Activated CD4-positive, alpha-beta T cell treated with anti-CD3 and anti-CD28 coated beads for 36 hours (primary cell): ENCODE data around the gene PPIL1. TPM values are rescaled to one million over a fixed set of nuclear protein-coding genes. Genes with fewer than 3 reads are reported as not detected.

Experiments used
- ATAC-seq: fragments of 200-7000 bp; cut with Tn5 transposase; one replicate; pipeline ENCODE4 v1.10.0; 2021; ENCODE audit warnings: mild to moderate bottlenecking, moderate library complexity
- CTCF ChIA-PET: fragments of 350-600 bp; sonication (Branson Sonifier 250); formaldehyde crosslinking; loops from one replicate; lab custom pipeline; 2021; ENCODE audit warnings: antibody characterized with exemption; lab: Charles Lee
- POLR2A ChIA-PET: fragments of 350-600 bp; sonication (Branson Sonifier 250); formaldehyde crosslinking; loops from one replicate; lab custom pipeline; 2021; ENCODE audit warnings: antibody characterized with exemption, inconsistent platforms; lab: Charles Lee
- DNase-seq: peaks from one replicate; pipeline ENCODE4 v3.0.0-alpha.2; 2020
- H3K27ac Mint-ChIP-seq: one replicate; pipeline ENCODE4 v1.8.0; 2021; ENCODE audit warnings: mixed read lengths
- H3K27me3 Mint-ChIP-seq: one replicate; pipeline ENCODE4 v1.8.0; 2021; ENCODE audit warnings: mixed read lengths
- H3K36me3 Mint-ChIP-seq: one replicate; pipeline ENCODE4 v1.8.0; 2021; ENCODE audit warnings: low read depth, mixed read lengths
- H3K4me1 Mint-ChIP-seq: one replicate; pipeline ENCODE4 v1.8.0; 2021; ENCODE audit warnings: mixed read lengths
- H3K4me3 Mint-ChIP-seq: one replicate; pipeline ENCODE4 v1.8.0; 2021; ENCODE audit warnings: mild to moderate bottlenecking, moderate library complexity, mixed read lengths
- H3K9me3 Mint-ChIP-seq: one replicate; pipeline ENCODE4 v1.8.0; 2021; ENCODE audit warnings: low read depth, mixed read lengths
- intact Hi-C, 2 experiments: fragments of 100-400 bp; cut with DNase I in 1 of 2; cut with micrococcal nuclease in 1 of 2; formaldehyde crosslinking; loops; one replicate each; pipeline versions ENCODE4 v1.14.2 to v1.15.1; 2022 to 2024; cut with DNase I, micrococcal nuclease
- total RNA-seq, 2 experiments: library from RNA; stranded (reverse); gene quantifications; one replicate each; pipeline ENCODE4 v1.2.3, GENCODE V29; 2021

Gene PPIL1
- total RNA-seq, 2 experiments from 2014 or later: 45.9 to 46.0 TPM

GRCh38 chr6:36871686-36872085 lies 2.9 kb downstream of the PPIL1 start:
- intact Hi-C loops: loop anchor here in 1 of 2 experiments (2.0 to 5.0 kb wide), 5 partner anchors 13 to 336 kb away; partner anchors contain the start of genes C6orf89, PIM1 and STK38
- ATAC-seq (no peak), DNase-seq (no peak)
- ChIA-PET POLR2A (no interaction called here), CTCF (interaction anchor here (0.6 to 6.3 kb wide), 5 partner anchors 13 to 526 kb away, joined by 3 to 91 read pairs (median 30); partner anchors contain the start of gene C6orf89)
- H3K4me3 Mint-ChIP-seq: no peak overlapping the region
- H3K9me3 Mint-ChIP-seq: no peaks in the 10 kb centered on the region
- H3K4me1 Mint-ChIP-seq: peaks cover 65% of the 10 kb centered on the region
- peaks cover 58% of the 10 kb centered on the region for H3K36me3 Mint-ChIP-seq
- H3K27me3 Mint-ChIP-seq: no peaks in the 10 kb centered on the region
- H3K27ac Mint-ChIP-seq: peak overlapping the region; percentile 89

GRCh38 chr6:36867471-36868224 lies 7.0 kb downstream of the PPIL1 start:
- ChIA-PET POLR2A (no interaction called here), CTCF (interaction anchor here (0.6 to 1.1 kb wide), 3 partner anchors 47 to 439 kb away, joined by 3 to 4 read pairs (median 3); no protein-coding TSS in a partner anchor)
- Mint-ChIP-seq H3K27me3 (no peaks in the 10 kb centered on the region), H3K4me1 (peaks cover 65% of the 10 kb centered on the region), H3K4me3 (no peak overlapping the region), H3K9me3 (no peaks in the 10 kb centered on the region), H3K36me3 (peaks cover 80% of the 10 kb centered on the region), H3K27ac (peak overlapping the region; percentile 10)
- DNase-seq: no peak
- ATAC-seq: no peak
- intact Hi-C loops: loop anchor here in 1 of 2 experiments (2.0 kb wide), 1 partner anchor 27 kb away; no protein-coding TSS in a partner anchor

GRCh38 chr6:36865835-36866234 lies 8.8 kb downstream of the PPIL1 start:
- Mint-ChIP-seq H3K4me3 (no peak overlapping the region), H3K27me3 (no peaks in the 10 kb centered on the region), H3K27ac (peak overlapping the region; percentile 38), H3K36me3 (peaks cover 75% of the 10 kb centered on the region), H3K9me3 (no peaks in the 10 kb centered on the region), H3K4me1 (peaks cover 50% of the 10 kb centered on the region)
- DNase-seq: no peak
- intact Hi-C loops: loop anchor here in 1 of 2 experiments (2.0 kb wide), 1 partner anchor 25 kb away; no protein-coding TSS in a partner anchor
- ChIA-PET POLR2A (interaction anchor here (0.6 kb wide), 1 partner anchor 750 kb away, joined by 20 read pairs; no protein-coding TSS in a partner anchor), CTCF (interaction anchor here (0.5 to 1.5 kb wide), 5 partner anchors 9 to 231 kb away, joined by 3 to 6 read pairs (median 4); partner anchors contain the start of gene MTCH1)
- ATAC-seq: peak; percentile 41

DNA sequence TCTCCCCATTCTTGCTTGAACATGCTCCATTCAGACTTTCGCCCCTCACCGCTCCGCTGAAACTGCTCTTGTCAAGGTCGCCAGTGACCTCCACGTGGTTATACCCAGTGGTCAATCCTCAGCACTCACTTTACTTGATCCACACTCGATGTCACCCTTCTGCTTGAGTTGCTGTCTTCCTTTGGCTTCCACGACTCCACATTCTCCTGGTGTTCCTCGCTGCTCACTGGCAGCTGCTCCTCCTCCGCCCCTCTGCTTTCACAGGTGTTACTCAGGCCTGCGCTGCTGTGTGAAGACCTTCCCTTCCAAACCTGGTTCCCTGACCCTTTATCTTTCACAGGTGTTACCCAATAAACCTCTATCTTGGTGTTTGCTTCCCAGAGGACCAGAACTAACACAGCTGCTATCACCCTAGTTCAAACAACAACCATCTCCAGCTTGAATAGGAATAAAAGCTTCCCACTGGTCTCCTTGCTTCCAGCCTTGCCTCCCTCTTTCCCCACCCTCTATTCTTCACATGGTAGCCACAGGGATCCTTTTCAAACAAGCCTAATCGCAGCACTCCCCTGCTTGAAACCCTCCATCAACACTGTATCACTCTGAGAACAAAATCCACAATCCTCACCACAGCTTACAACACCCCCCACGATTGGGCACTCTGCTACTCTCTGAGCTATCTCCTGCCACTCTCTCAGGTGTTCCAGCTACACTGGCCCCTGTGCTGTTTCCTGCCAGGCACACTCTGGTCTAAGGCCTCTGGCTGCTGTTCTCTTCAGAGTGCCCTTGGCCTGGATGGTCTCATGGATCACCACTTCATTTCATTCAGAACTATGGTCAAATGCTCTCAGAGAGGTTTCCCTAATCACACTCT lies 10.7 kb downstream of the PPIL1 start:
- intact Hi-C loops: no loop called here
- DNase-seq (no peak), ATAC-seq (no peak)
- Mint-ChIP-seq H3K4me3 (no peak overlapping the region), H3K9me3 (no peaks in the 10 kb centered on the region), H3K27ac (peak overlapping the region; percentile 21), H3K27me3 (no peaks in the 10 kb centered on the region), H3K36me3 (peaks cover 65% of the 10 kb centered on the region), H3K4me1 (peaks cover 39% of the 10 kb centered on the region)
- ChIA-PET CTCF (interaction anchor here (0.9 to 3.4 kb wide), 4 partner anchors 13 to 97 kb away, joined by 3 to 30 read pairs (median 3); partner anchors contain the start of gene C6orf89), POLR2A (no interaction called here)

DNA sequence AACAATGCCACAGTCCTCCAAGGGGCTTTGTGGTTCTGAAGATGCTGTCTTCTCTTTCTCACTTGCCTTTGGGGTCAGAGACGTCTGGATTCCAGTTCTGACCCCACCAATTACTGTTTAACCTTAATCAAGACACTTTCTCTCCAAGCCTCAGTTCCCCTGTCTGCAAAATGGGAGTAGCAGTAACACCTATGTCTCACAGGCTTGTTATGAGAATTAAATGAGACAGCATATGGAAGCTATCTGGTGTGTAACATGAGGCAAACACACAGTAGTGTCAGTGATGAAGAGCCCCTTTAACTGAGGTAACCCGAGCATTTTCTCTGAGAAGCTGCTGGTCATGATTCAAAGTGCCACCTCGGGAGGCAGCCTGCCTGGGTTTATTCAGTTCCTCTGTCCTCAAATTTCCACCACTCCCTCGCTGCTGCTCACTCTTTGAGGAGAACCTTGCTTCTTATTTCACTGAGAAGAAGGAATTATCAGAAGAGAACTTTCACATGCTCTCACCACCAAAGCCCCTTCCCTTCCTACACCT lies 11.7 kb downstream of the PPIL1 start:
- H3K27ac Mint-ChIP-seq: no peak overlapping the region
- ATAC-seq: no peak

DNA sequence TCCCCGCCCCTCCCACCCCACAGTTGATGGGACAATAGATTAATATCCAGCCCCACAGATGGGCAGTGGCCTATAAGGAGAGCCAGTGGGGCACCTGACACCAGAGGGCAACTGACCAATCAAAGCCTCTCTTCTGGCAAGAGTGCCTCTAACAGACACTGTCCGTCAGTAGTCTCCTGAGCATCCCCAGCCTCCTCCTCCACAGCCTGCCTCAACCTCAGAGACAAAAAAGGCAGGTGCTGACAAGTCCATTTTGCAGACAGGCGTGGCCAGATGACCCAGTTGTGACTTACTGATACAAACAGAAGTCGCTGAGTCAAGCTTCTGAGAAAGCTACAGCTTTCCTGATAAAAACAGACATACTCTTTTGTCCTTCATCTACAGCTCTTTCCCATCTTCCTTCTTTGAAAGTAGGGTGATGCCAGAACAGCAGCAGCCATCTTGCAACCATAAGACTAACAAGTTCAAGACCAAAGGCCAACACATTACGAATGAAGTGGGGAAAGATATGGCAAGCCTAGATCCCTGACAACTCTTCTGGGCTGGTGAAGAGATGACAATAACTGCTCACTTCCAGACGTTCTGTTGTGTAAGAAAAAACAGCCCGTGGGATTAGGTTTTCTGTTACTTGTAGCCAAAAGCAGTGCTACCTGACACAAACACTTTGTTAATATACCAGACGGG lies 12.3 kb downstream of the PPIL1 start:
- Mint-ChIP-seq H3K9me3 (no peaks in the 10 kb centered on the region), H3K36me3 (peaks cover 50% of the 10 kb centered on the region), H3K27ac (no peak overlapping the region), H3K4me3 (no peak overlapping the region), H3K27me3 (no peaks in the 10 kb centered on the region), H3K4me1 (peaks cover 28% of the 10 kb centered on the region)
- CTCF ChIA-PET: interaction anchor here (3.4 kb wide), 1 partner anchor 11 kb away, joined by 30 read pairs; no protein-coding TSS in a partner anchor
- DNase-seq (no peak), ATAC-seq (peak; percentile 47)
- intact Hi-C loops: no loop called here
- POLR2A ChIA-PET: no interaction called here

More for the DNA sequence above, 11.7 kb downstream of the PPIL1 start:
- ChIA-PET CTCF (interaction anchor here (3.4 kb wide), 1 partner anchor 12 kb away, joined by 30 read pairs; no protein-coding TSS in a partner anchor), POLR2A (no interaction called here)
- Mint-ChIP-seq H3K4me3 (no peak overlapping the region), H3K36me3 (peaks cover 56% of the 10 kb centered on the region), H3K9me3 (no peaks in the 10 kb centered on the region), H3K4me1 (peaks cover 35% of the 10 kb centered on the region), H3K27me3 (no peaks in the 10 kb centered on the region)
- intact Hi-C loops: no loop called here
- DNase-seq: no peak

- POLR2A ChIA-PET: no interaction called here
- peaks cover 9% of the 10 kb centered on the region for H3K4me1 Mint-ChIP-seq
- CTCF ChIA-PET: interaction anchor here (0.6 to 2.7 kb wide), 5 partner anchors 9 to 735 kb away, joined by 3 to 18 read pairs (median 3); no protein-coding TSS in a partner anchor
- DNase-seq (no peak), ATAC-seq (no peak)
- no peaks in the 10 kb centered on the region for H3K27me3 Mint-ChIP-seq
- intact Hi-C loops: no loop called here
- H3K9me3 Mint-ChIP-seq: no peaks in the 10 kb centered on the region
- peaks cover 46% of the 10 kb centered on the region for H3K36me3 Mint-ChIP-seq
- H3K27ac Mint-ChIP-seq: no peak overlapping the region
- H3K4me3 Mint-ChIP-seq: no peak overlapping the region
Measured at GRCh38 chr6:36860126-36860525, 14.5 kb downstream of the PPIL1 start.

DNA sequence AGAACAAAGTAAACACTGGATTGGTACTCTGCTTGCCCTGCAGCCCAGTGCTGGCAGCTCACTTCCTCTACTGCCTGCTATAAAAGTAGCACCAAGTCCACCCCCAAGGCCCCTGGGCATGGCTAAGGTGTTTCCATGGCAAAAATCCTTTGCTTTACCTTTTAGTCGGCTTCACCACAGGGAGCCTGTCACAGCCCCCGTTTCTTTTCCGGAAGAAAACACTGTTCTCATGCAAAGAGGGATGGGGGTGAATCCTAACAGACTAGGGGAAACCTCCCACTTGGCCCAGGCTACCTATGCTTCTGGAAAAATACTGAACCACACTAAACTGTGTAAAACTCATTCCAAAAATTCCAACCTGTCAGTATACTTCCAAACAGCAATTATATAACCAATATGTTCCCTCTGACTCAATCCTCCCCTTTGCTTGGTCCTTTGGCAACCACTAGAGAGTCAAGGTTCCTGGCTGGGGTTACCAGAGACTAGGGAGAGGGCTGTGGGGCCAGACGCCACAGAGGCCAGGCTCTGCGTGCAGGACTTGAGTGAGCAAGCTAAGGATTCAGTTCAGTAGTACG lies 16.1 kb downstream of the PPIL1 start:
- Mint-ChIP-seq H3K36me3 (peaks cover 42% of the 10 kb centered on the region), H3K9me3 (no peaks in the 10 kb centered on the region), H3K27me3 (no peaks in the 10 kb centered on the region), H3K27ac (no peak overlapping the region), H3K4me3 (no peak overlapping the region), H3K4me1 (peaks cover 2% of the 10 kb centered on the region)
- POLR2A ChIA-PET: no interaction called here
- CTCF ChIA-PET: interaction anchor here (2.7 kb wide), 1 partner anchor 7 kb away, joined by 18 read pairs; no protein-coding TSS in a partner anchor
- intact Hi-C loops: no loop called here
- DNase-seq: no peak
- ATAC-seq: no peak

DNA sequence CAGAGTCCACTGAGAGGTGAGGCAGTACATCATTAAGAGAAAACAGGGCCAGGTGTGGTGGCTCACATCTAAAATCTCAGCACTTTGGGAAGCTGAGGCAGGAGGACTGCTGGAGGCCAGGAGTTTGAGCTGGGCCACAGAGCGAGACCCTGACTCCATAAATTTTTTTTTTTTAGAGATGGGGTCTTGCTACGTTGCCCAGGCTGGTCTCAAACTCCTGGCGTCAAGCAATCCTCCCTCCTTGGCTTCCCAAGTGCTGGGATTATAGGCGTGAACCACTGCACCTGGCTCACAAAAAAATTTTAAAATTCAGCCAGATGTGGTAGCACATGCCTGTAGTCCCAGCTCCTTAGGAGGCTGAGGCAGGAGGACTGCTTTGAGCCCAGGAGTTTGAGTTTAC lies 17.3 kb downstream of the PPIL1 start:
- CTCF ChIA-PET: interaction anchor here (0.6 to 1.3 kb wide), 4 partner anchors 8 to 73 kb away, joined by 3 read pairs; no protein-coding TSS in a partner anchor

GRCh38 chr6:36856277-36856676 lies 18.3 kb downstream of the PPIL1 start:
- DNase-seq: no peak
- Mint-ChIP-seq H3K9me3 (no peaks in the 10 kb centered on the region), H3K4me1 (peaks cover 2% of the 10 kb centered on the region), H3K27ac (no peak overlapping the region), H3K27me3 (no peaks in the 10 kb centered on the region), H3K36me3 (peaks cover 46% of the 10 kb centered on the region), H3K4me3 (no peak overlapping the region)
- ChIA-PET CTCF (interaction anchor here (1.3 kb wide), 1 partner anchor 10 kb away, joined by 3 read pairs; no protein-coding TSS in a partner anchor), POLR2A (no interaction called here)
- intact Hi-C loops: no loop called here
- no peak for ATAC-seq

More for the DNA sequence above, 17.3 kb downstream of the PPIL1 start:
- H3K27ac Mint-ChIP-seq: no peak overlapping the region
- POLR2A ChIA-PET: interaction anchor here (0.7 kb wide), 1 partner anchor 79 kb away, joined by 6 read pairs; no protein-coding TSS in a partner anchor
- no peak for ATAC-seq
- H3K4me3 Mint-ChIP-seq: no peak overlapping the region
- H3K9me3 Mint-ChIP-seq: no peaks in the 10 kb centered on the region
- DNase-seq: no peak
- H3K27me3 Mint-ChIP-seq: no peaks in the 10 kb centered on the region
- peaks cover 42% of the 10 kb centered on the region for H3K36me3 Mint-ChIP-seq
- peaks cover 2% of the 10 kb centered on the region for H3K4me1 Mint-ChIP-seq
- intact Hi-C loops: no loop called here
